Iris pigment epithelial cell (primary cell): ENCODE measurements around the gene SELP.
"Not testable (repeated sequence)": the region's sequence is repeated elsewhere in the genome, so short reads cannot be mapped to it uniquely, and the experiment has no call there.

Source experiments
- DNase-seq: peaks from one replicate; pipeline ENCODE4 v3.0.0-alpha.2; 2011; ENCODE audit warnings: low read depth

SELP gene

GRCh38 chr1:169630006-169630405, at the start of gene SELP:
Gene SELP (minus strand): TSS chr1:169630124. CDS start chr1:169630074, 50 bp downstream.
- DNase-seq = peak; percentile 23

- no peak for DNase-seq
These were observed 49.8 kb upstream of the SELP start for GRCh38 chr1:169679692-169680091.

GRCh38 chr1:169676001-169676400, 46.1 kb upstream of the SELP start:
- peak; percentile 80 for DNase-seq

GRCh38 chr1:169670836-169671235, 40.9 kb upstream of the SELP start:
- DNase-seq = peak; percentile 7

GRCh38 chr1:169670244-169670643, 40.3 kb upstream of the SELP start:
- not testable (repeated sequence) for DNase-seq

GRCh38 chr1:169667699-169668596, 38.0 kb upstream of the SELP start:
- DNase-seq = not testable (repeated sequence)

GRCh38 chr1:169667227-169667639, 37.3 kb upstream of the SELP start:
- not testable (repeated sequence) for DNase-seq

GRCh38 chr1:169662680-169663079, 32.8 kb upstream of the SELP start:
- not testable (repeated sequence) for DNase-seq

GRCh38 chr1:169661066-169661465, 31.1 kb upstream of the SELP start:
- not testable (repeated sequence) for DNase-seq

- not testable (repeated sequence) for DNase-seq
These were observed 28.9 kb upstream of the SELP start for GRCh38 chr1:169658777-169659176.

GRCh38 chr1:169653873-169654272, 23.9 kb upstream of the SELP start:
- no peak for DNase-seq

GRCh38 chr1:169651035-169651434, 21.1 kb upstream of the SELP start:
- DNase-seq = no peak

- no peak for DNase-seq
These were observed 20.6 kb upstream of the SELP start for GRCh38 chr1:169650551-169650950.

- no peak for DNase-seq
These were observed 18.8 kb upstream of the SELP start for GRCh38 chr1:169648709-169649108.

- DNase-seq = no peak
These were observed 18.3 kb upstream of the SELP start for GRCh38 chr1:169648187-169648586.

- DNase-seq = no peak
These were observed 17.6 kb upstream of the SELP start for GRCh38 chr1:169647512-169647911.

- DNase-seq = no peak
These were observed 14.4 kb upstream of the SELP start for GRCh38 chr1:169644297-169644696.

- DNase-seq = no peak
These were observed 5.0 kb upstream of the SELP start for GRCh38 chr1:169634877-169635276.

- no peak for DNase-seq
These were observed 4.2 kb upstream of the SELP start for GRCh38 chr1:169634145-169634544.

GRCh38 chr1:169631249-169631648, 1.3 kb upstream of the SELP start:
- no peak for DNase-seq

- DNase-seq = no peak
These were observed 5.0 kb downstream of the SELP start for GRCh38 chr1:169624912-169625311.

GRCh38 chr1:169624122-169624521, 5.8 kb downstream of the SELP start:
- DNase-seq = no peak

- no peak for DNase-seq
These were observed 6.6 kb downstream of the SELP start for GRCh38 chr1:169623132-169623926.
